NCI-H1092 treated with DMSO at 0.1 percent for 48 hours (cell line): ENCODE results near the gene RBM33.
"Not testable (repeated sequence)": the region's sequence is repeated elsewhere in the genome, so short reads cannot be mapped to it uniquely, and the experiment has no call there.

Experiments used
- DNase-seq: peaks from one replicate; lab custom pipeline; 2025; lab: John Stamatoyannopoulos, UW

The RBM33 gene

GRCh38 chr7:155665079-155665956 lies 20.9 kb downstream of the RBM33 start:
- DNase-seq: no peak

DNA sequence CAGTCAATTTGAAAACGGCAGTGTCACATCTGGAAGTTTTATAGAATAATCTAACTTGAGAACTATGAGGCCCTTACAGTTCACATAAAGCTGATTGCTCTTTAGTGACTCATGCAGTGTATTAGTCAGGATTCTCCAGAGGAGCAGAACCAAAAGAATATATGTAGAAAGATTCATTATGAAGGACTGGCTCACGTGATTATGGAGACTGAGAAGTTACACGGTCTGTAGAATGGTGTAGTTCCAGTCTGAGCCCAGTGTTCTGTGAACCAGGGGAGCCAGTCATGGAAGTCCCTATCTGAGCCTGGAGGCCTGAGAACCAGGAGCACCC lies 21.5 kb downstream of the RBM33 start:
- DNase-seq: no peak

DNA sequence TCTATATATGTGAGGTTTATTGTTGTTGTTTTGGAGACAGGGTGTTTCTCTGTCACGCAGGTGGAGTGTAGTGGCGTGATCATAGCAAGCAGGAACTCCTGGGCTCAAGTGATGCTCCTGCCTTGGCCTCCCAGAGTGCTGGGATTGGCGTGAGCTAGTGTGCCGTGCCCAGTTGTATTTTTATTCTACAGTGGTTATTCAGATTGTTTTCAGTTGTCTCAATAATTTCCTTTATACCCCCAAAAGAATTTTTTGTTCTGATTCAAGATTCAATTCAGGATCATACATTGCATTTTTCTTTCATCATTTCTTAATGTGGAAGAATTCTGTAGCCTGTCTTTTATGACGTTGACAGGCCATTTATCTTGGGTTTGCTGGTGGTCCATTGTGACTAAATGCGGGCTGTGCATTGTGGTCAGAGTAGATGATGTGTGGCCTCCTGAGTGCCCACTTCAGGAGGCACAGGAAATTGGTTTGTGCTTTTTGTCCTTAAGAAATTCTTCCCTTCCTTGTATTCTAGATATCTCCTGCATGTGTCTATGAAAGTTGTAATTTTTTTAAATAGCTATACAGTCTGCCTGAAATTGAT lies 22.9 kb downstream of the RBM33 start:
- no peak for DNase-seq

DNA sequence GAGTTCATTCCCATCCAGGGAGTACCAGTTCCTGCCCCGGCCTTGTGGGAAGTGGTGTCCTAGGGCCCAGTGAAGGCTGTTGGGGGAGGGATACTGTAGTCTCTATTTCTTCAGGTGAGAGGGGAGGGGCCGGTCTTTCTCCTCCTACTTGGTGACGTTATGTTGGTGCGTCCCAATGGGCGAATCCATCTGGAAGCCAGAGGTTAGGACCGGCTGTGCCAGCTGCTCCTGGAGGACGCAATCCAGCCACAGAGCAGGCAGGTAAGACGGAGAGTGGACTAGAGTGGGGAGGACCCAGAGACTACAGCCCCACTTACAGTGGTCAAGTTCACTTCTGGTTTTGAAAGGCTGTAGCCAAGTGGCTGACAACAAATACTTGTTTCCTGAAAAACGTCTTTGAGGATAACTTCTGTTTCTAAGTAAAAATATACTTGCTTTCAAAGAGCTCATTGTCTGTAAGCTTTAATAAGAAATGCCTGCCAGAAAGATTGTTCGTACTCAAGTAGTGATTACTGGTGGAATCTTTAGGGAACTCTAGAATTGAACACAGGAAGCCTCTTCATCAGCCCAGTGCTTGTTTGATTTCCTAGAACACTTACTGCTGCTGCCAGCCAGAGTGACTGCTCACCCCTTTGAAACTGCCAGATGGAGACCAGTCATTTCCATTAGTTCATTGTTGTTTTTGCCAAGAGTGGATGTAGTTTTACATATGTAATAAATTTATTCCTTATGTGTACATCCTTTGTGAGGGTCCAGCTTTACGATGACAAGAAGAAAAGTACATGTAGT lies 25.4 kb downstream of the RBM33 start:
- DNase-seq: no peak

- DNase-seq: no peak
These were observed 26.1 kb downstream of the RBM33 start for GRCh38 chr7:155670521-155670920.

DNA sequence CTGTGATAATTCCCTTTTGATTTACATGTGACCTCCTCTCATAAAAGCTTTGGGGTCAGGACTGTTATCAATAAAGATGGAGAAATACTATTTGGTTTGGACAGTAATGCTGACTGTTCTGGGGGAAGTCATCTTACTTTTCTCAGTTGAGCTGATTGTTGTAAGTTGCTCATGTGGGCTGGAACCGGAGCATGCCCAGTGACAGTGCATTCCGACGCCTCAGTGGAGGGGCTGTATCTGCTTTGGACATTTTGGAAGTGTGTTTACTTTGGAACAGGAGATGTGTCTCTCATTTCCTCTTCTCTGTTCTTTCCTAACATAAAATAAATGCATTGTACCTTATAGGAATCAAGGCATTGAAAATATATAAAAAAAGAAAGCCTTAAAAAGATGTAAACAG lies 30.1 kb downstream of the RBM33 start:
- DNase-seq: no peak

- no peak for DNase-seq
These were observed 31.6 kb downstream of the RBM33 start for GRCh38 chr7:155676052-155676451.

GRCh38 chr7:155677688-155678087 lies 33.2 kb downstream of the RBM33 start:
- DNase-seq: no peak

GRCh38 chr7:155680124-155680523 lies 35.7 kb downstream of the RBM33 start:
- no peak for DNase-seq

- DNase-seq: no peak
These were observed 36.4 kb downstream of the RBM33 start for GRCh38 chr7:155680864-155681263.

- no peak for DNase-seq
These were observed 37.2 kb downstream of the RBM33 start for GRCh38 chr7:155681663-155682062.

GRCh38 chr7:155682484-155682883 lies 38.0 kb downstream of the RBM33 start:
- DNase-seq: no peak

DNA sequence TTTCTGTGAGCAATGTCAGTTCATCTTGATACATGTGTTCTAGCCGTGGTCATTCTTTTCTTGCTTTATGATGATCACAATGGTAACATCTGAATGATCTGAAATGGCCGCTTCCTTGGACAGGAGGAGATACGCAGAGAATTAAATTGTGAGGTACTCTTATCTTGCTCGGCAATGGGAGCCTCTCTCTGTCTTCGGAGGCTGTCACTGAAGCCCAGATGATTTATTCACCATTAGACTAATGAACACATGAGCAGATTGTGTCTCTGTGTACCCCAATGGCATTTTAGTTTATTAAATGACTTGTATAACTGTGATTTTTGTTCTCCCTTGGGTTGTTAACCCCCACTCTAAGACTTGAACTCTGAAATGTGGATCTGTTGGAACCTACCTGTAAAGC lies 38.6 kb downstream of the RBM33 start:
- no peak for DNase-seq

- no peak for DNase-seq
These were observed 39.3 kb downstream of the RBM33 start for GRCh38 chr7:155683714-155684113.

DNA sequence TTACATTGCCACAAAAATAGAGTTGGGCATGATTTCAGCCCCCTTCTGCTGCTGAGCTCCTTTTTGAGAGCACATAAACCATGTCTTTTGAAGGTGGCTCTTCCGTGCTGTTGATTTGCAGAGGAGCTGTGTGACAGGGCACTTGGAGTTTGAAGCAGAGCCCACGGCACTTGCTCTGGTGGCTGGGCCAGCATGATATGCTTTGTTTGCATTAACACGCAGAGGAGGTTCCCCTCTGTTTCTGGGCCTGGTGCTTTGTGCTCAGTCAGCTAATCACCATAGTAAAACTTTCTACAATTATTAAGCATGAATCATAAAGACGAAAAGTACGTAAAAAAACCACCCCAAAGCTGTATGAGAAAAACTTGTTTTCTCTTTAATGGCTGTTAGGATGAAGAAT lies 40.1 kb downstream of the RBM33 start:
- no peak for DNase-seq

DNA sequence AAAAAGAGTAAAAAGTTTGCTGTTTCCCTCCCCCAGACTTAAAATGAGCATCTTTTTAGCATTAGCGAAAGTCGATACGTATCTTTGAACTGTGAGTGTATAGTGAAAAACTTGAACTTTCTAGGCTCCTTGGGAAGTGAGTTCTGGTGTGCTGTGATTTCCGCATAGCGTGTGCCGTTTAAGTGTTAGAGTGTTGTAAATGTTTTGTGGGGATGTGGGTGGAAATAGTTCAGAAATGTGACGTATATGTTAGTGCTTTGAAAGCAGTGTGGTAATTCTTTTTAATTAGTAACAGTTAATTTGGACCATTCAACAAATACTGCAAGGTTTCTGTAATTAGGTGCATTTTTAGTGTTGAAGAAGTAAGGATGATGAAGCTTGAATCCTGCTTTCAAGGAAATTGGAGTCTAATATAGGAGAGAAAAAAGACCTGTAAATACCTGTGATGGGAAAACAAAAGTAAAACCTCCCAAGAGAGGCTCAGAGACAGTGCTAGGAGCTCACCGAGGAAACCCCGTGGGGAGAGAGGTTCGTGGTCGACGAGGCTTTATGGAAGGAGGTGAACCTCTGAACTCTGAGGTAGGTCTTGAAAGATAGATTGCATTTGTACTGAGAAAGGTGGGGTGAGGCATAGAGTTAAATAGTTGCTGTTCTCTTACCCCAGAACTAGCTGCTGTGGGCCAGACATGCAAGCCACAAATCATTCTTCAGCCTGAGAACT lies 40.8 kb downstream of the RBM33 start:
- DNase-seq: no peak

DNA sequence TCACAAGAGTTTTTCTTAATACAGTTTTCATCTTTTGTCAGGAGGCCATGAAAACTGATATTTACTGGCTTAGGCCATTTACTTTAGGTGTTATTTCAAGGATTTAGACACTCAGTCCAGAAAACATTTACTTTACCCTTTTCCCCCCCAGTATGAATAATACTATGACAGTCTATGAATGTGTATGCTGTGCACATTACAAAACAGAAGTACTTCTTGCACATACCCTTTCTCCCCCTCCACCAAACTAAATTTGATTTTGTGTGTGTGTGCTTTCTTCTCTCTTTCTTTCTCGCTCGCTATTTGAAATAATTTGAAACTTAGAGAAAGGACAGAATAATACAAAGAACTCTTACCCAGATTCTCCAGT lies 41.3 kb downstream of the RBM33 start:
- no peak for DNase-seq

- DNase-seq: not testable (repeated sequence)
These were observed 42.3 kb downstream of the RBM33 start for GRCh38 chr7:155686620-155687324.

GRCh38 chr7:155688237-155688636 lies 43.8 kb downstream of the RBM33 start:
- not testable (repeated sequence) for DNase-seq

DNA sequence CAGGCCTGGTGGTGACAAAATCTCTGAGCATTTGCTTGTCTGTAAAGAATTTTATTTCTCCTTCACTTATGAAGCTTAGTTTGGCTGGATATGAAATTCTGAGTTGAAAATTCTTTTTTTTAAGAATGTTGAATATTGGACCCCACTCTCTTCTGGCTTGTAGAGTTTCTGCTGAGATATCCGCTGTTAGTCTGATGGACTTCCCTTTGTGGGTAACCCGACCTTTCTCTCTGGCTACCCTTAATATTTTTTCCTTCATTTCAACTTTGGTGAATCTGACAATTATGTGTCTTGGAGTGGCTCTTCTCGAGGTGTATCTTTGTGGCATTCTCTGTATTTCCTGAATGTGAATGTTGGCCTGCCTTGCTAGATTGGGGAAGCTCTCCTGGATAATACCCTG lies 46.2 kb downstream of the RBM33 start:
- DNase-seq: not testable (repeated sequence)

DNA sequence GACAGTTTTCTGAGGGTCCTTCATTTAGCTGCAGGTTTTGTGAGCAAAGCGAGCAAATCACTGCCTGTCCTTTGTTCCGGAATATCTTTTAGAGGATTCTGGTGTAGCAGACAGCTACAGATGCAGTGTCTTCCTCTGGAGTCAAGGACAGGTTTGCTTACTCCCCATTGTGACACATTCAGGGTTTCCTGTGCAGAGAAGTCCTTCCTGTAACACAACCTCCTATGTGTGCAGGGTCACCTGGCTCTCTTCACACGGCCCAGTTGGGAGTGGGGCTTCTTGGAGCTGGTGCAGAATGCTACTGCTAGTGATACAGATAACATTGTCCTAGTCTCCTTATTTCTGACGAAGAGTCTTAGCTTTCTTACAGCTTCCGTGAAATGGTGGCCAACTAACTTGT lies 47.9 kb downstream of the RBM33 start:
- DNase-seq: no peak

GRCh38 chr7:155693826-155694225 lies 49.4 kb downstream of the RBM33 start:
- DNase-seq: no peak
